GM19351 (cell line): ENCODE data around the gene NOS2.
"Not testable (repeated sequence)": the region's sequence is repeated elsewhere in the genome, so short reads cannot be mapped to it uniquely, and the experiment has no call there.

Experiments
- ATAC-seq: cut with Tn5 transposase; IDR thresholded peaks from one replicate; pipeline ENCODE4 v1.9.1; 2021; ENCODE audit warnings: mild to moderate bottlenecking, moderate library complexity; ENCODE audit not compliant: unreplicated experiment

The NOS2 gene

DNA sequence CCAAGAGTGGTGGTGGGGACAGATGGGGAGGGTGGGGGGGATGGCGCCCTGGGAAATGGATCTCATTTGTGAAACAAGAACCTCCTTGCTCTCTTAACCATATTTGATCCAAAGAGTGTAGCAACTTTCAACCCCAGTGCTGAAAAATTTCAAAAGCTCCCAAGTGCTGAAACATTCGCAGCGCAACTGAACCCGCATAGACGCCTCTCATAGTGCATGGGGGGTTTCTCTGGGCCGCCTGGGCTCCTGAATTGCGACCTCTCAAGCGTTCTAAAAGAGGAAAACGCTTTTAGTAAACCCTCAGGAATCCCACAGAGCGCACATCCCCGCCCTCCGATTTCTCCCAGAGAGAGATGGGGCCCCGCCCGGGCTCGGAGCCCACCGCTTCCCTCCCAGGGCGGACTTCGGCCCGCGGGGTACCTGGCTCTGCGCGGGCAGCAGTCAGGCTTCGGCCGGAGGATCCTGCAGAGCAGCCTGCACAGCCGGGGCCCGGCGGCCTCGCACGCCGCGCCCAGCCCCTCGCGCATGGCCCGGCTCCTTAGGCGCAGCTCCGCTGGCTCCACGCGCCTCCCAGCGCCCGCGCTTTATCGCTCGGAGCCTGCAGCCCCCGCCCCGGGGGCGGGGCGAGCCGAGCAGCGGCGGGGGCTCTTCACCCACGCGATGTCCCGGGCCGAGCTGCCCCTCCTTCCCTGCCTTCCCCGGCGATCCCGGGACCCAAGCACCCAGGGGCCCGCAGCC lies 7.0 kb downstream of the NOS2 start:
- no peak for ATAC-seq

DNA sequence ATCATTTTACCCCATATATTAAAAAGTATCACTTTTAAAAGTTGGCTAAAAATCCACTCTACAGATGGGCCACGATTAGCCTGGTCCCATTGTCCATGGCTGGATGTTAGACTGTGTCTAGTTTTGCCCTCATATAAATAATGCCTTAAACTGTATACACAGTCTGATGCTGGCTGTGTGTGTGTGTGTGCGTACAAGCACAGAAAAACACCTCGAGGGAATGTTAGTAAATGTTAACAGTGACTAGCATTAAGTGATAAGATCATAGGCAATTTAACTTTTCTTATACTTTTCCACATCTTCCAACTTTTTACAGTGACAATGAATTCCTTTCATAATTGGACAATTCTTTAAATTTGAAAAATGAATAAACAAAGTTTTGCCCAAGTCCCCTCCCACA lies 8.2 kb downstream of the NOS2 start:
- ATAC-seq: no peak

DNA sequence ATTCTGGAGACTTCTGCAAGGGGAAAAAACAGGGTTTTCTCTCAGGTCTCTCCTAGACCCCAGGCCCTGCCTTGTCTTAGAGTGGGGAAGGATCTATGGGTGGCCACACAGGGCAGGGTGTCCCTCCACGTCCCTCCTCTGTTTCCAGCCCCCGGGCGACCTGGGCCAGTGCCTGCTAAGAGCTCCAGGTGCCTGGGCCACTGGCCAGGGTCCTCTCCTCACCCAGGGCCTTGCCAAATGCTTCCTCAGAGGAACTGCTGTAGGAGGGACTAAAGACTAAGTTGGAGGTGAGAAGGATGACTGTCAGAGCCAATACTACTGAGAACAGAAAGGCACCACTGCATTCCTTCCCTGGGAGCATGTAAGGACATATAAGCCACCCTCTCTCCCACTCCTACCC lies 11.4 kb downstream of the NOS2 start:
- no peak for ATAC-seq

DNA sequence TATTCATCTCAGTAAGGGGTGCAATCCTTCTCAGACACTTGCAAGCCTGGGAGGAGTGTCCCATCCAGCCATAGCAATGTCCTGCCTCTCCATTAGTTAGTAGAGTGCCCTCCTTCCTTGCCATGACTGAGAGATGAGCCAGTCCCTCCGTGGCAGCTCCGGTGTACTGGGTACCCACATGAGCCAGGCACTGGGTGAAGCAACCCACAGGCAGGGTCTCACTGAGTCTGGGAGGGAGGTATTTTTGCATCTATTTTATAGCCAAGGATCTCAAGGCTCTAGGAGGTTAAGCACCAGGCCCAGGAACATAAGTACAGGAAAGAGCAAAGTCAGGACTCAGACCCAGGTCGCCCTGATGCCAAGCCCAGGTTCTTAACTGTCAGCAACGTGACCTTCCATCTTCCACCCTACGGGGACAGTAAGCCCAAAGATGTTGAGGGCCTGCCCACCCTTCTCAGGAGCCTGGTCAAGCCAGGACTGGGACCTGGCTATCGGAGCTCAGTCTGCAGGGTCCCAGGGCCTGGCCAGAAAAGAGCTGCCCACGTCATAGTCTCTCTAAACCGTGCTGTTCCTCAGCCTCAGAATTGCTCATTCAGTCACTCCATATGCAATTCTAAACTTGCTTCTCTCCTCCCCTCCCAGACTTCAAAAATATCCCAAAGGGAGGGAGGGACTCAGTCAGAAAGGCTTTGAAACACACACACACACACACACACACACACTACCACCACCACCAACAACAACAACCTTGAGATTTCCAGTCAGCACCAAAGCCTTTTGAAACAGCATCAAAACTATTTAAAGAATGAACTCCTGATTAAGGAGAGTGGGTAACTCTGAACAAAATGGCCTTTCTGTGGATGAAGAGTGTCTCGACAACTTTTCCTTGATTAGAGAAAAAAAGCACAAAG lies 16.6 kb downstream of the NOS2 start:
- no peak for ATAC-seq

DNA sequence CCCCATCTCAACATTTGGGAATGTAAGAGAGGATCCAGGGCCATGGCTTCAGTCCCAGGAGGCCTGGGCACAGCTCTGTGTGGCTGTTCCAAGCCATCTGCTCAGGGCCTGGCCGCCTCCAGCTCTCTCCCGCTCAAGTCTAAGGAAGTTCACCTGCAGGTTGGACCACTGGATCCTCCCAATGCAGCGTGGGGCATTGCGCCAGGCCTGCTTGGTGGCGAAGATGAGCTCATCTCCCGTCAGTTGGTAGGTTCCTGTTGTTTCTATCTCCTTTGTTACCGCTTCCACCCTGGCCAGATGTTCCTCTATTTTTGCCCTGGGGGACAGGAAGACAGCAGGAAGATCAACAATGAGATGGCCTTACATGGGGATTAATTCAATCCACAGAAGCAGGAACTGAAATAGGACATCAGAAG lies 17.5 kb downstream of the NOS2 start:
- ATAC-seq: no peak

DNA sequence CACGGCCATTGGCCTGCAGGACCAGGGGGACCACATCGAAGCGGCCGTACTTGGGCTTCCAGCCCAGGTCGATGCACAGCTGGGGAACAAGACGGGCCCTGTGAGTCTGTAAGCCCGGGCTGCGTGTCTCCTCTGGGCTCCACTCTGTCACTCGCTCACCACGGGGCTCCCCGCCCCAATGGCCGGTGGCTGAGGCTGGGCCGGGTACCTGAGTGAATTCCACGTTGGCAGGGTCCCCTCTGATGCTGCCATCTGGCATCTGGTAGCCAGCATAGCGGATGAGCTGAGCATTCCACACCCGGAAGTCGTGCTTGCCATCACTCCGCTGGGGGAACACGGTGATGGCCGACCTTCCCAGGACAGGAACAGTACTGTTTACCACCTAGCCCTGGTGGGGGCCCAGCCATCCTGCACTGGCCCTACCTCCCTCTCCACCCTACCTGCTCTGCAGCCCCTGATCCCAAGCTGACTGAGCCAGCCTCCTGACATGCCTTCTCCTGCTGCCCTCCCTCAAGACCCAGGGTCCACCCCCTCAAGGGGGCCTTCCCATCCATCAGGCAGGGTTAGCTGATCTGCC lies 19.4 kb downstream of the NOS2 start:
- no peak for ATAC-seq

DNA sequence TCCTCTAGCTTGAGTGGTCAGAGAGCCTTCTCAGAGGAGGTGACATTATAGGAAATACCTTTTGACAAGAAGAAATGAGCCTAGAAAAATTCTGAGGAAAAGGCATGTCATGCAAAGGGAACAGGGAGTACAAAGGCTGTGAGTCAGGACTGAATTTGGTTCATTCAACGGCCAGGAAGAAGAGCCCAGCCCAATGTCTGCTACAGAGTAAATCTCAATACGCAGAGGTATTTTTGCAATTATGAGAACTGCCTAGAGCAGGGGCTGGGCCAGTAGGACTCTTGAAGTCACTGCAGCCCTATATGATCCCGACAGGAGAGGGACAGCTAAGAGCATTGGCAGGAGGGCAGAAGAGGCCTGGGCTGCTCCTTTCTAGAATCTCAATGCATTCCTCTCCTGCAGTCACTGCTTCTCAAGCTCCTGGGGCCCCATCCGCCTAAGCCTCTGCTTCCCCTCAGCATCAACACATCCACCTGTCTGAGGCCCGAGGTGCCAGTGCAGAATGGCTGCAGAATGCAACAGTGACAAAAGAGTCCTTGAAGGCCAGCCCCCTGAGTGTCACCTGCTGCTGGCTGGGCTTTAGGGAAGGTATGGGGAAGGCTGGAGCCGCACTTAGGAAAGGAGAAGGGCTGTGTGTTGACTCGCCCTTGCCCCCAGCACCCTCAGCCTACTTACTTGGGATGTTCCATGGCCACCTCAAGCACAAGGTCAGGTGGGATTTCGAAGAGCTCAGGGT lies 20.1 kb downstream of the NOS2 start:
- ATAC-seq: no peak

DNA sequence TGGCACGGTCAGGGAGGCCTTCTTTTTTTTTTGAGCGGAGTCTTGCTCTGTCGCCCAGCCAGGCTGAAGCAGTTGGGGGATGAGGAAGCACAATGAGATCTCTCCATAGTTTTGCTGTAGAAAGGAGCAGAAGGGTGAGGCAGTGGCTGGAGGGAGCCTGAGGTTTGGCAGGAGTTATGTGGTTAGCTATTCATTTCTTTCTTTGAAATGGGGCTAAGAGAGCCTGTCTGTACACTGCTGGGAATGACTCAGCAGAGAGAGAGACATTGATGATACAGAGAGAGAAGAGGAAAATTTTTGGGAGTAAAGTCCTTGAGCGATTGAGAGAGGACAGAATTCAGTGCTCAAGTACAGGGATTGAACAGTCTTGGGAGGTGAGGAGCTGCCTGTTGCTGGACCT lies 22.1 kb downstream of the NOS2 start:
- ATAC-seq: no peak

DNA sequence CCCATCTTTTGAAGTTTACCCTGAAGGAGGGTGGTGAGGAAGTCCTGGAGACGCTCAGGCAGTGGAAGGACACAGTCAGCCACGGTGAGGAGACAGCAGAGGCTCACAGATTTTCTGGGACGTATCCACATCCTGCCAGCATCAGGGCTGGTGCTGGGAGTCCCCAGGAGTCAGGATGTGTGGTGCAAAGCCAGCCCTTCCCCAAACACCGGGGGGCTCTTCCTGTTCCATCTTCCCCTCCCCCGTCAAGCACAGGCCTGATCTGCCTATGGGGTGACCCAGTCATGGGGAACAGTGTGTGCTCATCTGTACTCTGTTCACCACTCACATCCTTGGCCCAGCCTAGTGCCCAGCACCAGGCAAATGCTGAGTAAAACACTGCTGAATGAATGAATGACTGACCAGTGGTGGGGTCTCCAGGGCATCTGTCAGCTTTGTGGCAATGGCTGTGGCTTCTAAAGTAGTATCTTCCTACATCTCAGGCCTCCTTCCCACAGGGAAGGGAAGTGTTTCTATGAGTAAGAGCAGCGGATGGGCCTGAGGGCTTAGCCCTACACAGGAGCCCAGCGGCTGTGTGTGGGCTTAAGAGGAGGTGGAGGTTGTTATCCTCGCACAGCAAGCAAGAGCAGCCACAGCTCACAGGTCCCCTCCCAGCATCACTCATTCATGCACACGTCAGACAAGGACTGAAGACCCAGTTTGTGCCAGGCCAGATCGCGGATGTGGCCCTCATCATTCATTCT lies 23.3 kb downstream of the NOS2 start:
- ATAC-seq: no peak

DNA sequence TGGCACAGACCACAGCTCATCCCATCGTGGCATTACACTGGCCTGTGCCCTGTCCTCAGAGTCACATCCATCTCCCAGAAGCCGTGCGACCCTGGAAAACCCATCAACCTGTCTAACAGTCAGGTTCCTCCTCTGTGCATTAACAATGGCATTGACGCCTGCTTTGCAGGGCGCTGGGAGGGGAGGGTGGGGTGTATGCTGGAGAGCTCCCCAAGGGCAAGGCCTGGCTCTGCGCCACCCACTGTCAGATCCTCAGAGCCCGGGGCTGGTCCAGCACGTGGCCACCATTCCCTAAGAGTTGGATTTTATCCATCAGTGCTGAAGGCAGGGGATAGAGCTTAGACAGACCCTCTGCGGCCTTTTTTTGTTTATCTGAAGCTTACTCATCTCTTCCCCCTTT lies 28.7 kb downstream of the NOS2 start:
- ATAC-seq: no peak

DNA sequence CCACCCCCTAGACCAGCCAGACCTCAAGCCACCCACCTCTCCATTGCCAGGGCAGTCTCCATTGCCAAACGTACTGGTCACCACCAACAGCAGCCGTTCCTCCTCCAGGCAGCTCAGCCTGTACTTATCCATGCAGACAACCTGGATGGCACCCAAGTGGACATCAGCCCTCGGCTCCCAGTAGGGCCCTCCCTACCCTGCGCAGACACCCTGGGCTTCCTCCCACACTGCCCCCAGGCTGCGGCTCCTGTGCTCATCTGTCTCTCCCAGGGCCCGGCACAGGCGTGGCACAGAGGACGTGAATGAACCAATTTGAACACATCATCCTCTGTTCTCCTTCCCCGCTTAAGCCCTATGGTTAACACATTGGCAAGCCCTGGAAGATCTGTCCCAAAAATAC lies 29.5 kb downstream of the NOS2 start:
- ATAC-seq: no peak

DNA sequence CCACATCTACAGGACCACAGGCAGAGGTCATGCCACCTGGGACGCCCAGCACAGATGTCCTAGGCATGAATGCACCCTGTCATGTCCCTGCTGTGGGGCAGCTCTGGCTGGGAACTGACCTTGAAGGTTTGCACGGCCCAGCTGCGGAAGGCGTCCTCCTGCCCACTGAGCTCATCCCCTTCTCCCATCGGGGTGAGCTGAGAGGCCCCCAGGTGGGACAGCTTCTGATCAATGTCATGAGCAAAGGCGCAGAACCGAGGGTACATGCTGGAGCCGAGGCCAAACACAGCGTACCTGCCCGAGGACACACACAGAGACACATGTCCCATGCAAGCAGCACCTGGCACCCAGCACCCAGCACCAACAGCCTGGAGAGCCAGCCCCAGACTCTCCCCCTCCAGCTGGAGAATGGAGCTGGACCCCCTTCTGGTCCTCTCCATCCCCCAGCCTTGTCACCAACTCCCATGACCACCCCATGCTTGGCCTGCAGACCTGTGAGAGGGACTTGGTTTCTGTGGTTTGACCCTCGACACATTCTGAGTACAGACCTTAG lies 31.4 kb downstream of the NOS2 start:
- ATAC-seq: no peak

DNA sequence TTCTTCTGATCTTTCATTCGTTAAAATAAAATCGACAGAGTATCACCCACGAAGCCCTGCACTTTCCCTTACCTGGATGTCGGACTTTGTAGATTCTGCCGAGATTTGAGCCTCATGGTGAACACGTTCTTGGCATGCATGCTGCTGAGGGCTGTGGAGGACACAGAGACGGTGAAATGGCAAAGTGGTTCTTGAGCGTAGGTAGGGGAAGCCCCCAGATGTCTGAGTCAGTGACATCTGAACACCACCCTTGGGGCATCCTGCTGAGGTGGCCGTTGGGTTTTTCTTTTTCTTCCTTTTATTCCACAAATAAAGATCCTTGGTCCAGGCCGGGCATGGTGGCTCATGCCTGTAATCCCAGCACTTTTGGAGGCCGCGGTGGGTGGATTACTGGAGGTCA lies 33.9 kb downstream of the NOS2 start:
- ATAC-seq: no peak

DNA sequence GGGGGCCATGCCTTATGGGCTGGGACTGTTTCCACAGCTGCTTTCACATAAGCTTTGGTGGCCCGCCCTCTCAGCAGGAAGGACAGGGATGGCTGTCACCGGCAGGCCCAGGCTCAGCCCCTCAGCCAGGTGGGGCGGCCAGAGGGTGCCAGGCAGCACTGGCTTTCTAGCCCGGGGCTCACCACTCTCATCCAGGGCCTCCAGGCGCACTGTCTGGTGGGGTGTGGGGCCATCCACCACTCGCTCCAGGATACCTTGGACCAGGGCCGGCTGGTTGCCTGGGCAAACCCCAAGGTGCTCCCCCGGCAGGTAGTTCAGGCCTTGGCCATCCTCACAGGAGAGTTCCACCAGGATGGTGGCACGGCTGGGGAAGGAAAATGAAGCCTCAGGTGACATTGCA lies 35.0 kb downstream of the NOS2 start:
- ATAC-seq: no peak

DNA sequence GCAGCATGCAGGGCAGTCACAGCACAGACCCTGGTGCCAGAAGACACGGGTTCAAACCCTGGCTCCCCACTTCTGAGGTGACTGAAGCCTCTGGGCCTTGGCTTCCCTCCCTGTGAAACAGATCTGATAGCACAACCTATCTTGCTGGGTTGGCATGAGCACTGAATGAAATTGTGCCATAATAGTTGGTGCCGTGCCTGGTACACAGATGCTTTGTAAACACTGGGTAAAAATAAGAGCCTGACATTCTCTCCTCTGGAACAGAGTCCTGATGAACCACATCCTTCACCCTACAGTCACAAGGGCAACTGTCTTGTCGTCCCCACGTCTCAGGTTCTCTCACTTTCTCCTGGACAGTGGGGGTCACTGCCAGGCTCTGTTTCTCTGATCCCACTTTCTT lies 35.7 kb downstream of the NOS2 start:
- ATAC-seq: no peak

DNA sequence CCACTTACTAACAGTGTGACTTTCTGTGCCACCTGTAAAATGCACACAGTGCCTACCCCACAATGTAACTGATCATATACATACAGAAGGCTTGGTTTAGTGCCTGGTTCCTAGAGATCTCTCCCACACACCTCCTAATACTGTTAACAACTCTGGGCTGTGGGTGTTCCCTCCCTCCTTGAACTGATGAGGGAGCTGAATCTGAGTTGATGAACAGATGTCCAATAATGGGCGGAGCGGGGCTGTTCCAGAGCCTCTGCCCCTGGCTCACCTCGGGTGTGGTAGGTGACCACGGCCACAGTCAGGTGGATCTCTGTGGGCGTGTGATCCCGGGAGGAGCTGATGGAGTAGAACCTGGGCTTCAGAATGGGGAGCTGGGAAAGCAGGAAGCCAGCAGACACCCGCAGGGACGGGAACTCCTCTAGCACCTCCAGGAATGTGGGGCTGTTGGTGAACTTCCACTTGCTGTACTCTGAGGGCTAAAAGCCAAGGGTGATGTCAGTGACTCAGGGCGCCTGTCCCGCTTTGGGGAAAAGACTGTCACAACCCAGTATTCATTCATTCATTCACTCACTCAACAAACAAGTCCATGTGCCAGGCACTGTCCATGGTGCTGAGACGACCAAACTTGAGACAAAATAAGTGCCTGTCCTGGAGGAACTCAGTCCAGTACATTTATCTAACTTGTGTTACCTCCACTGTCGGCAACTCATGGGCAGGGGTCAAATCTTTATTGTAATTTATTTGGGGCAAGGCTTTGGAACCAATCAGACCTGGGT lies 37.6 kb downstream of the NOS2 start:
- no peak for ATAC-seq

DNA sequence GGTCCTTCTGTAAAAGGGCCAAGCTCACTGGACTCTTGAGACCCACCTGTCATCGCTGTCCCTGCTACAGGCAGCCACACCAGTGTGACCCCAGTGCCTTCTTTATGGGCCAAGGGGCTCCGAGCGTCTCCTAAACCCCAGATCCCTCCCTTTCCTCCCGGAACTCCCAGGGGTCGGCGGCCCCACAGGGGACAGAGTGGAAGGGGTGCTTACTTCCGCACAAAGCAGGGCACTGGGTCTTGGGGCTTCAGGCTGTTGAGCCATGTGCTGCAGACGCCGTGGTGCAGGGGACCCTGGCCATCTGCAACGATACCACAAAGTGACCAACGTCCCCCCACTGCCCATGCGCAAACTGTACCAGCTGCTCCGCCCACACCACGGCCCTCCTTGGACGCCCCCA lies 39.4 kb downstream of the NOS2 start:
- ATAC-seq: not testable (repeated sequence)

DNA sequence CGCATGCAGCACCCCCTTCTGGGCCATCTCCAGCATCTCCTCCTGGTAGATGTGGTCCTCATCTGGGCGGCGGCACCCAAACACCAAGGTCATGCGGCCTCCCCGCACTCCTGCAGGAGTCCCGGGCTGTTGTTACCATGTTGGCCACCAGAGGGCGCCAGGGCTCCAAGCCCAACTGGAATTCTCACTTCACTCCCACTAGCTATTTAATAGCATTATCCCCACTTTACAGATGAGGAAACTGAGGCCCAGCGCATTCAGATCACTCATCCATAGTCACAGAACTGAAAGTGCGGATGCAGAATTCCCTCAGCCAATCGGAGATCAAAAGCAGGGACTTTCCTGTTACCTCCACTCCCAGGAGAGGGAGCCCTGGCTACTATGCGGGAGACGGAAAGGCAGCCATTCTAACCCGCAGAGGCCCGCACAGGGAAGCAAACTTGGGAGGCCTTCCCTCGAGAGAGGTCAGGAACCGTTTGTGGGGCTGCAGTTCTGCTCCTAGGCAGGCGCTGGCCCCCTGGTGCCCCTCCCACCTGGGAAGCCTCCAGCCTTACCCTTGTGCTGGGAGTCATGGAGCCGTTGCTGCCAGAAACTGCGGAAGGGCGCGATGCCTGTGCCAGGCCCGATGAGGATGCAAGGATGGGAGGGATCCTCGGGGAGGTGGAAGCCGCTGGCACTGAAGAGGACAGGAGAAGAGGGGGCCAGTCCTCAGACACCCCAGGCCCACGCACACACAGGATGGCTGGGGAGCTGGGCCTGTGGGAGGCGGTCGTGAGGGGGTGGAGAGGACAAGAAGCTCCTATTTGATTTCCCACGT lies 40.1 kb downstream of the NOS2 start:
- ATAC-seq: no peak

DNA sequence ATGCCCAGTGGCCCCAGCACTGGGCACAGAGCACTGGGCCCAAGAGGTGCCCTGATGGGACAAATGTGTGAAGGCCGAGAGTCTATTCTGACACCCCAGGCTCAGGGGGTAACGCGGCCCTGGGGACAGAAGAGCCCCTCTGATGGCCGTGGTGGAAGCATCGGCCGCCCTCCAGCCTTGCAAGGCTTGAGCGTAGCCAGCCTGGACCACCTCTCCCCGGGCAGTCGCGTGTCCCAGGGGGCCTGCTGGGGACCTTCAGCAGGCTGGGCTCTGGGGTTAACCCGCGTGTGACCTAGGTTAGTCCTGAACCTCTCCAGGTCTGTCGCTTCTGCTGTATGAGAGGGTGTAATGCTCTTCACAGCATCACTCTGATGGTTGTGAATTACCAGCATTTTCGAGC lies 40.8 kb downstream of the NOS2 start:
- no peak for ATAC-seq
